HG03442 (cell line): ENCODE results near the gene OAF.

Experiments
- ATAC-seq: cut with Tn5 transposase; IDR thresholded peaks from one replicate; pipeline ENCODE4 v1.9.1; 2021; ENCODE audit warnings: mild to moderate bottlenecking, moderate library complexity; ENCODE audit not compliant: unreplicated experiment

OAF gene

DNA sequence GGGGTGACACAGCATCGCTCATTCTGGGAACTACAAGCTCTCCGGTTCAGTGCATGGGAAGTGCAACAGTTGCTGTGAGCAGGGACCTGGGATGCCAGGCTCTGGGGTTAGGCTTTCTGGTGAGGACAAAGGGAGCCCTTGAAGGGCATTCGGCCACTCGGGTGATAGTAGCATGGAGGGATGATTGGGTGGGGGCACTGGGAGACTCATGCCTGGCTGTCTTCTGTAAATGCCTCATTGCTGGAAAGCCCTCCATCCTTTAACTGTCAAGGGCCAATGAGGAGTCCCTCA is 9.9 kb downstream of the OAF start:
- no peak for ATAC-seq

GRCh38 chr11:120221115-120221752 is 10.4 kb downstream of the OAF start:
- no peak for ATAC-seq

DNA sequence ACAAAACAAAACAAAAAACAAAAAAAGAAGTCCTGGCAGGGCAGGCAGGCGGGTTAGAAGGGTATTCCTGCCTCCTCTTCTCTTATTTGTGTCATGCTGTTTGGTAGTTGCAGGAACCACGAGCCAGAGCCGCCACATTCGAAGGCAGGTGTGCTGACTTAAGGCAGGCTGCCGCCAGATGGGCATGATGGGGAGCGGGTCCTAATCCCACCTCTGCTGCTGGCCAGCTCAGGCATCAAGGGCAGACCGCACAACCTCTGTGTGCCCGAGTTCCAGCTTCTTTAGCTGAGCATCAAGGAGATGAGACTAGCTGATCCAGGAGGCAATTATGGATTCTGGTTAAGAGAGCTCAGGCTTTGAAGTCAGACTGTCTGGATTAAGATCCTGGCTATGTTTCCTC is 12.1 kb downstream of the OAF start:
- ATAC-seq: no peak

DNA sequence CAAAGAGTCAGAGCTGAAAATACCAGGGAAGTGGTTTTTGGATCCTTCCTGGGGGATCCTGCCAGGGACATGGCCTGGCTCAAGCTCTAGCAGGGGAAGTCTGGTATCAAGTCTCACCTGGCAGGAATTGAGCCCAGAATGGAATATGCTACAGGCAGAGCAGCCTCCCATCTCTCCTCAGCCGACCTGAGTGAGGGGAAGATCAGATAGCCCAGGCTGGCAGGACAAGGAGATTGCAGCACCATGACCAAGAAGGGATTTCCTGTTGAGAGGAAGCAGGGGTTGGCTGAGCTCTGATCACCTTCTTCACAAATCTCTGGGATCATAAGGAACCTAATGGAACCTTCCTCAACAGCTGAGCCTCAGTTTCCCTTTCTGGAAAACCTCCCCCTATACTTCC is 13.0 kb downstream of the OAF start:
- ATAC-seq: no peak

GRCh38 chr11:120224361-120224760 is 13.5 kb downstream of the OAF start:
- ATAC-seq: no peak

- ATAC-seq: no peak
Measured at GRCh38 chr11:120224972-120225909, 14.4 kb downstream of the OAF start.

DNA sequence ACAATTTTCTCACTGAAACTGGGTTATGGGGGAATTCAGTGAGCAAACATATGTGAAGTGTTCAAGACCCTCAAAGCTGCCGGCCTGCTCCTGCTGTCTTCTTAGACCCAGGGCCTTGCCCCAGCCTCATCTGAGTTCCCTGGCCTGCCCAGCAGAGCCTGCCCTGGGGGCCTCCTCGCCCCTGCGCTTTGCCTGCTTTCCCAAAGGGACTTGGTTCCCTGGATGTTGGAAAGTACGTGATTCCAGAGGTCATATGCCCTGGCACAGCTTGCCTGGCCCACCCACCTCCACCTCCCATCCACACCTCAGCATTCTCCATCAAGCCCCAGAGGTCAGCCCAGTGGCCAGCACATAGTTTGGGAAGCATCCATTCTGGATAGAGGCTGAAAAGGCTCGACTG is 15.4 kb downstream of the OAF start:
- no peak for ATAC-seq

DNA sequence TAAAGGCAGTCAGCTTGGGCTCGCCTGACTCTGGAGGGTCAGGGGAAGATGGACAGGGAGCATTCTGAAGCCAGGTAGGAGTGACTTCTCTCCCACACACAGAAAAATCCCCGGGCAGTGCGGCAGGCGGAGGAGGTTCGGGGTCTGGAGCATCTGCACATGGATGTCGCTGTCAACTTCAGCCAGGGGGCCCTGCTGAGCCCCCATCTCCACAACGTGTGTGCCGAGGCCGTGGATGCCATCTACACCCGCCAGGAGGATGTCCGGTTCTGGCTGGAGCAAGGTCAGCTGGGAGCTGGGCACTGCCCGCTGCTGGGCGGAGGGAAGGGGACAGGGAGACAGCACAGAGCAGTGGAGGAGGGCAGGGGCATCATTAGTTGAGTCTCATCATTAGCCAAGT is 15.9 kb downstream of the OAF start:
- ATAC-seq: no peak

DNA sequence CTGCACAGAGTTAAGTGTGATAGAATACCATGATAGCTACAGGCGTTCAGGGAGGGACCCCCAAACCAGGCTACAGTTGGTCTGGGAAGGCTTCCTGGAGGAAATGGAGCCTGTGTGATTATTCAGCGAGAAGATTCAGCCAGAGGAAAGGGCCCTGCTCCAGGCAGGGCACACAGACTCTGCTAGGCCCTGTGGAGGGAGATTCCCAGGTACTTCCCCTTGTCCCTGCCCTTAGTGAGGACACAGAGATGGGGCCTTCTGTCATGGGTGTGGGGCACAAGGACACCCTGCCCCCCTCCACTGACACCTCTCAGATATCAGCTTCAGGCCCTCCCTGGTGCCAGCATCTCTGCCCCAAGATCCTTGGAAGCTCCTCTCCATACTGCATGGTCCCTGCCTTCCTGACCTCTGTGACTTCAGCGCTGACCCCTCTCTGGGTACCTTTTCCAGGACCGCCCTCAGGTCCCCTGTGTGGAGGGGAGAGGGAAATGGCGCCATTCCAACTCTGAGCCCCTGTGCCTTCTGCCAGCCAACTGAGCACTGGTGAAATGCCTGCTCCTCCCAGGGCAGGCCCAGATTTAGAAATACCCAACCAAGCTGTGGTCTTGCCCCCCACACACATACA is 16.5 kb downstream of the OAF start:
- no peak for ATAC-seq

GRCh38 chr11:120228794-120229384 is 18.1 kb downstream of the OAF start:
- ATAC-seq: no peak

GRCh38 chr11:120229451-120230424 is 18.9 kb downstream of the OAF start:
- ATAC-seq: no peak

GRCh38 chr11:120230433-120231071 is 19.7 kb downstream of the OAF start:
- no peak for ATAC-seq

DNA sequence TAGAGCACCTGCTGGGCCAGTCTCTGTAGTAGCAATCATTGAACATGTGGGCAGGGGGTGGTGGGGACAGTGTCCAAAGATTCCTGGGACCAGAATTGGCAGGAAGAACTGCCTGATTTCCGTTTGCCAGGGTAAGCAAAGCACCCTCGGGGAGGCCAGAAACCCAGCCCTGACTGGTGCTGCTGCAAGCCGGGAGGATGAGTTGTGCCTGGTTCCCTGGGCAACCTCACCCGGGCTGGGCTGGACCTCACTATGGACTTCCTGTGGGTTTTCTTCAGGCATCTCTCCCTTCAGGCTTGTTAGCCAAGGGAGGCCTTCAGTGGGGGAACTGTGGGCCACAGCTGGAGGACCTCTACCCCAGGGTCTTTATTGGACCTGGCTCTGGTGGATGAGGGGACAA is 21.1 kb downstream of the OAF start:
- no peak for ATAC-seq

DNA sequence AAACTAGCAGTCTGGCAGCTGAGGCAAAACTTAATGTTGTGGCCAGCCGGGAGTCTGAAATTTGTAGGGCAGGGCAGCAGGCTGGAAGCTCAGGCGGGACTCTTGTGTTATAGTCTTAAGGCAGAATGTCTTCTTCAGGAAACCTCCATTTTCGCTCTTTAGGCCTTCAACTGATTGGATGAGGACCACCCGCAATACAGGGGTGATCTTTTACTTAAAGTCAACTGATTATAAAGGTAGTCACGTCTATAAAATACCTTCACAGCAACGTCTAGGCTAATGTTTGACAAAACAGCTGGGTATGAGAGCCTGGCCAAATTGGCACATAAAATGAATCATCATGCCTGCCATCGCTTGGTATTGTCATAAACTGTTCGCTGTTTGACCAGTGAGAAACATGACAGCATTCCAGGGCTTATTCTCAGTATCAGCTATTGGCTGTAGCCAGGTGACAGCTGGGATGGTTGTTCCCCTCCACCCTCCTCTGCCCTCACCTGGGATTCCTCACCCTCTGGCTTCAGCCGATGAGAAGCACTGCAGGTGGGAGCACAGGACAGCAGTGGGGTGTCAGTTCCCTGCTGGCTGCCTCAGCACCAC is 22.5 kb downstream of the OAF start:
- ATAC-seq: no peak

- ATAC-seq: no peak
Measured at GRCh38 chr11:120235024-120235628, 24.3 kb downstream of the OAF start.

GRCh38 chr11:120236169-120237107 is 25.6 kb downstream of the OAF start:
- no peak for ATAC-seq

GRCh38 chr11:120238968-120239620 is 28.3 kb downstream of the OAF start:
- no peak for ATAC-seq
